Measurements from ENCODE around the gene GARIN5A.

Gene GARIN5A

GRCh38 chr19:50417111-50418081, 59.3 kb downstream of the GARIN5A start:
- no peak for DNase-seq (ENCODE audit: low read depth in 2 of 2)
